HuH-7 (cell line): Measurements from ENCODE around the gene PRRT1.
A peak's percentile ranks its signal among the peaks of the same experiment; 100 is the strongest.

Source experiments
- DNase-seq: peaks from one replicate; pipeline ENCODE4 v3.0.0; 2011; ENCODE audit warnings: low spot score

Gene PRRT1

DNA sequence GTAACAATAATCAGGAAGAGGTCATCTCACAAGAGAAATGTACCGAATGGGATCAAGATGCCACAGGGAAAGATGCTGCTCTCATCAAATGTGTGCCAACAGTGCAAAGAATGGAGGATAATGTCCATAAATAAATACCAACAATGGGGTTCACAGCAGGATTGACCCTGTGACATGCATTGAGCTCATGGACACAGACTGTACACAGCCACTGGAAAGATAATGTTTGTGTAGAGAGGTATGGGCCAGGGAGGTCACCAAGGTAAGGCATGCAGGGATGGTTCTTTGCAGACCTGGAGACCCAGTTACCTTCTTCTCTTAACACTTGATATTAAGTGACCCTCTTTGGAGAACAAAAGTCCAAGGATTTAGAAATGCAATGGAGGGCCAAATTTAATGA is 22.7 kb upstream of the PRRT1 start:
- DNase-seq: no peak

DNA sequence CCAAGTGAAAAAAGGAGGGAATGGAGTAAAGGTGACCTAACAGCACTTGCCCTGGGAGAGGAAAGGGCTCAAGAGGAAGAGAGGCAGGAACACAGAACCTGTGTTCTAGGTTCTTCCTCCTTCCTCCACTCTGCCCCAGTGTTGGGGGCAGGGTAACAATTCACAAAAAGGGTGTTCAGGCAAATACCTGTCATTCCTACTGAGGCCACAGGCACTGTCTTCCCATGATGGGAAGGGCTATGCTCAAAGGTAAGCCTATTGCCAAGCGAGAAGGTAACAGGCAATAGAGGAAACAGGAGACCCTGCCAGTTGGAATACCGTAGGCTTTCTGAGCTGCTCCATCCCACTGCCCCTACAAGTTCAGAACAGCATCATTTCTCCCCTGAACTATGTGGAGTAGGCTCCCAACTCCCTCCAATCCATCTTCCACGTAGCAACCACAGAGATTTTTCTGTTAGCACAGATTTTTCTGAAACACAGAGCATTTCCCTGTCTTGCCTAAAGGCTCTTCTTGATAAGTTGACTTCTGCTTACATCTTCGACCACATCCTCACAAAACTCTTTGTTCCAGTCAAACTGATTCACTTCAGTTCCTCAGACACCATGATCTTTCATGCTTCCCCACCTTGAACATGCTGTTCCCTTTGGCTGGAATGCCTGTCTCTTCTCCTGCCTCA is 21.4 kb upstream of the PRRT1 start:
- no peak for DNase-seq

GRCh38 chr6:32171234-32171633 is 19.5 kb upstream of the PRRT1 start:
- no peak for DNase-seq

GRCh38 chr6:32170294-32170693 is 18.6 kb upstream of the PRRT1 start:
- no peak for DNase-seq

DNA sequence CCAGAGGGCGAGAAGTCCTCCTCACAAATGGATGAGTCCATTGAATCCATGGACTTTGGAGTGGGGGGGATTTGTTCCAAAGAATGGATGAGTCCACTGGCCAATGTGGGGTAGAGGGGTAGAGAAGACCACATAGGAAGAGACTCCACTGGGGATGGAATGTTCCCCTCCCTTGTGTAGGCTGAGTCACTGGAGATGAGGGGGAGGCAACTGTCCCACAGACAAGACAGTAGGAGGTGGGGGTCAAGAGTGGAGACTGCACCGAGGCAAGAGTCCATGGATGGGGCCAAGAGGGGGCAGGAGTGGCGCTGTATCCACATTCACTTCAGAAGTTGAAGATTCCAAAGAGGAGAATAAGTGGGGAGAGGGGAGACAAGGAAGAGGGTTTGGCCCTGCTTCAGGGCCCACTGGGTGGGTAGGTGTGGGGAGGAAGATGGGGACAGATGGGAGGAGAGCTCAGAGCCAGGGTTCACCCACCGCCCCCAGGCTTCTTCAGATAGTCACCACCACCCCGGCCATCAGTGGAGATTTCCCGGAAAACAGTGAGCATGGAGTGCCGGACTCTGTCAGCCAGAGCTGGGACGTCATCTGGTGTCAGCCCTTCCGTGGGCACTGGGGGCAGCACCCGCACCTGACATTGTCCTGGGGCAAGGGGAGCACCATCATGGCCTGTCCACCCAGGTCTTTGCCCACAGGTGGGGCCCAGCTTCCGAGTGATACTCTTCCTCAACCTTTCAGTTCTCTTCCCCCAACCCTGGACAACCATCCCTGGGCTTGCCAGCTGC is 17.3 kb upstream of the PRRT1 start:
- no peak for DNase-seq

DNA sequence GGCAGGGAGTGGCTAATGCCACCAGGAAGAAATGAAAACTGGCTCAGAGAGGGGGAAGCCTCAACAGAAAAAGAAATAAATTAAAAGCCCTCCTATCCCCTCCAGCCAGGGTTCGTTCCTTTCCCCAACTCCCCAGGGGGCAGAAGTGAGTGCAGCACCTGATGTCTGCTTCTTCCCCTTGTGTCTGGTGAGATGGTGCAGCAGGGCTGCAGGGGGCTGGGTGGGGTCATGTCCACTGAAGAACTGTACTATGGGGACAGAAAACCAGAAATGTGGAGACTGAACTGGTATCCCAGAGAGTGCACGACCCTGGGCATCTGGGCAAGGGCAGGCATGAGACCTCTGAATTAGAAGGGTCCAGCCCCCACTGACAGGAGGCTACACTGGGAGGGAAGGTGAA is 16.6 kb upstream of the PRRT1 start:
- no peak for DNase-seq

DNA sequence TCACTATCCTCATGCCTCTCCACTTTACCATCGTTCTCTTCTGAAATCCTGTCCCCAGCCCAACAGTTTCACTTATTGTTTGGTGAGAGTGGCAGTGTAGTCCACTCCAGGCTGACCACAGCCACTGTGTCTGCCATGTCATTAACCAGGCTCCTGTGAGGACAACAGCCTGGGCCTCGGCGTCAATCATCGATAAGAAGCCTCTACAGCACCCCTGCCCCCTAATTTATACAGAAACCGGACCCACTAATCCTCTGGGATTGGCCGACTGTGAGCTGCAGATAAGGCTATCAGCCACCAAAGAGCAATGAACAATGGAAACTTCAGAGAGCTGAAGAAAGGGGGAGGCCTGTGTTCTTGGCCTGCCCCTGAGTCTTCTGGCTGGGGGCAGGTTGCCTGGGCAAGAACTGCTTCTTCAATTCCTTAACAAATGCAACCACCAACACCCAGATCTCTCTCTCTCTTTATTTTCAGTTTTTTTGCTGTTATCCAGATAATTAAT is 16.1 kb upstream of the PRRT1 start:
- no peak for DNase-seq

DNA sequence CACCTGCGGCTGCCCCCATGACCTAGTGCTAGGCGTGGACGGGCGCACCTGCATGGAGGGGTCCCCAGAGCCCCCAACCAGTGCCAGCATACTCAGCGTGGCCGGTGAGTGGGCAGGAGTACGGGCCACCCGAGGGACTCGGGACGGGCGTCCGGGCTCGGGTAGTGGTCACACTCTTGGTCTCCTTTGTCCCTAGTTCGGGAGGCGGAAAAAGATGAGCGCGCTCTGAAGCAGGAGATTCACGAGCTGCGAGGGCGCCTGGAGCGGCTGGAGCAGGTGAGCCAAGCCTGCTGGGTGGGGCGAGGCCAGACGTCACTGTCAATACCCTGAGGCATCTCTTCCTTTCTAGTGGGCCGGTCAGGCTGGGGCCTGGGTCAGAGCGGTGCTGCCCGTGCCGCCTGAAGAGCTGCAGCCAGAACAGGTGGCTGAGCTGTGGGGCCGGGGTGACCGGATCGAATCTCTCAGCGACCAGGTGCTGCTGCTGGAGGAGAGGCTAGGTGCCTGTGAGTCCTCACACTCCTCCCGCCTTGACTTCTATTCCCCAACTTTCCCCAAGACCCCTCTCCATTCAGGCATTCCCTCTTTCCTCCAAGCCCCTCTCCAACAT is 15.5 kb upstream of the PRRT1 start:
- DNase-seq: no peak

- DNase-seq: no peak
These were observed 14.8 kb upstream of the PRRT1 start for GRCh38 chr6:32166411-32167061.

DNA sequence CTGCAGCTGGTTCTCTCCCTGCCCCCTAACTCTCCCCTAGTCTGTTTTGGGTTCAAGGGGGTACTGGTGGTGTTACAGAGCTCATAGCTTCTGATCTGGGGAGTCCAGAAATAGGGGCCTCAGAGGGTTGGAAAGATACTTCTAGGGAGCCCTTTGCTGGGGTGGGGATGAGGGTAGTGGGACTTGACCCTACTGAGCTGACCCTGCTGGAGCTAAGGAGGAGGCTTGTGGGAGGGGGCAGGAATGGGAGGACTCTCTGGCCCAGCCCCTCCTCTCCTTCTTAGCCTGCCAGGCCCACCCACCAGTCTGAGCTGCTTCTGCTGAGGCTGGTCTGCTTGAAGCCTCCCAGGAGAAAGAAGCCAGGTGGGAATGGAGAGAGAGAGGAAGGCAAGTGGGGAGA is 12.6 kb upstream of the PRRT1 start, which contains the start of gene EGFL8:
Gene EGFL8, plus strand, starts transcription at position 301 of the 400 bp plus-strand sequence. CDS start 1,571 bp downstream, outside the sequence.
- DNase-seq: no peak

GRCh38 chr6:32163559-32164258 is 12.0 kb upstream of the PRRT1 start:
- no peak for DNase-seq

DNA sequence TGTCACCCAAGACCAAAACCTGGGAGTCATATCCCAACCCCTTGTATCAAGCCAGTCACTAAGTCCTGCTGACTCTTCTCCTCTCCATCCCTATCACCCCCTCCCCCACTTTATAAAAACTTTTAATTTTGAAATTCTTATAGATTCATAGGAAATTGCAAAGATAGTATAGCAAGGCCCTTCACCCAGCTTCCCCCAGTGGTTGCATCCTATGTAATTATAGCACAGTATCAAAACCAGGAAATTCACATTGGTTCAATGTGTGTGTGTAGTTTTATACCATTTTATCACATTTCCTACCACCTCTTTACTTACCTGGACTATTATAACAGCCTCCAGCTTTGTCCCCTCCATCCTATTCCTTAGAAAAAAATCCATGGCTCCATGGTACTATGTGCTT is 6.3 kb upstream of the PRRT1 start:
- no peak for DNase-seq

DNA sequence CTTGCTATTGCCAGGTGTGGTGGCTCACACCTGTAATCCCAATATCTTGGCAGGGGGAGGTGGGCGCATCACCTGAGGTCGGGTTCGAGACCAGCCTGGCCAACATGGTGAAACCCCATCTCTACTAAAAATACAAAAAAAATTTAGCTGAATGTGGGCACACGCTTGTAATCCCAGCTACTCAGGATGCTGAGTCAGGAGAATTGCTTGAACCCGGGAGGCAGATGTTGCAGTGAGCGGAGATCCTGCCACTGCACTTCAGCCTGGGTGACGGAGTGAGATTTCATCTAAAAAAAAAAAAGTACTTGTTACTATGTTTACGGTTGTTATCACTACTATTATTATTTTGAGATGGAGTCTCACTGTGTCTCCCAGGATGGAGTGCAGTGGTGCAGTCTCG is 5.2 kb upstream of the PRRT1 start:
- DNase-seq: no peak

GRCh38 chr6:32154514-32155161 is 2.9 kb upstream of the PRRT1 start:
- DNase-seq: peak; percentile 75

DNA sequence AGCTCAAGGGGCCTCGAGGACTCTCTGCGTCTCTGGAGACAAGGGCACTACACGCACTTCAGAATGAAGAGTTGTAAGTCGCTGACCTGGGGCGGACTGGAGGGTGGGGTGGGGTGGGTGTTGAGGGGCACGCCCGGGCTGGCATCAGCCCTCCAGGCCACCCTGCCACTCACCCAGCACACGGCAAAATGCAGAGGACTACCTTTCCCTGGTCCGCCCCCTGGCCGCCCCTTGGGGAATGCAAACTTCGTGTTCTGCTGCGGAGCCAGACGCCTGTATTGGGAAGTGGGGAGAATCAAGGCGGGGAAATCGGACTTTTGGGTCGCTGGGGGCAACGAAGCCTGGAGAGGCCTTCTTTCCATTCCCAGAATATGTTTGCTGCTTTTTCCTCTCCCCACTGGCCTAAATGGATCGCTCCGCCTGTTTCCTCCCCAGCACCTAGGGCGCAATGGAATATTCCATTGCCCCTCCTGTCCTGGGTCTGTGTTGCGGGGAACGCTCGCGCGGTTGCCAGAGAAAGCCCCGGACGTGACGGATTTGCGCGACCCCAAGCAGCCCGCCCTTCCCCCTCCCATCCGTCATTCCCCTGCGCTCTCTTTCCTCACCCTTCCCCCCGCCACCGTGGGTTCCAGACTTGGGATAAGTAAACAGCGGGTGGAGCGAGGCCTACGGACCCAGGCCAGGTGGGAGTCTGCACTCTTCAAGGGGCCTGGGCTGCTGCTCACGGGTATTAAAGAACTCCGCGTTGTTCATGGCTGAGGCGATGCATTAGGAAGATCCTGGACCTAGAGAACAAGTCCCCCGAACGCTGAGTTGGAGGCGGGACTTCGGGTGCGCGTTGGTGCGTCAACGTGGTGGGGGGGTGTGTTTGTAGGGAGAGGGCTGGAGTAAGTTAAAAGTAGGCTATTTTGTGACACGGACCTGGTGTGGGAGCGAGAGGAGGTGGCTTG is 2.1 kb upstream of the PRRT1 start, which contains the start of gene PPT2:
Gene PPT2, plus strand, starts transcription at position 578 of the 950 bp plus-strand sequence. CDS start 454 bp downstream, outside the sequence.
- peak; percentile 87 for DNase-seq

GRCh38 chr6:32152769-32153563 is 1.2 kb upstream of the PRRT1 start:
- peak; percentile 36 for DNase-seq

DNA sequence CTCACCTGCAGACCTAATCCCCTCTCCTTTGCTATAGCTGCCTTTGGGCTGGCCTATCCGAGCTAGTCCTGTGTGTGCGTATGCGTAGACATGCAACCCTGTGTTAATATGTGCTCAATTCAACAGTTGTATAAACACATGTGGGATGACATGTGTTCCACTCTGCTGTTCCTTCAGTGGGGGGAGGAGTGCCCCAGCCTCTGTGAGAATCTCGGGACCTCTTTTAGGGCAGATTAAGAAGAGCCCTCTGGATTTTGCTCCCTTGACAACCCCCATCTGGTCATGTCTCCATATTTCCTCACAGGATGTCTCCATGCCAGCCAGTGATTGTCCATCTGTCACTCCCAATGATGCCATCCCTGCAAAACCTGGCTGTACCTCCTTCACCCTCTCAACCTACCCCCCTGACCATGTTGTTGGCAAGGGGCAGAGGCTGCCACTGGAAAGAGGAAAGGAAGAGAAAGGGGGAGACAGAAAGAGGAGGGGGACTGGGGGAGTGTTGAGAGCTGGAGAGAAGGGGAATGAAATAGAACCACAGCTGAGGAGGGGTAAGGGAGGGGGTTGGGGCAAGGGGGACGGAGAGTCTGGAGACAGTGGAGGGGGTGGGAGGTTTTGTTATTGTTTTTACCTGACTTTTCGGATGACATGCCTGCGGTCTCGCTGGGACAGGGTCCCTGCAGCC is 417 bp downstream of the PRRT1 start:
- DNase-seq: no peak
